Calu3 (cell line): Measurements from ENCODE around the gene TAGAP. TPM values are rescaled to one million over a fixed set of nuclear protein-coding genes. Genes with fewer than 3 reads are reported as not detected.

Source experiments
- BruUV-seq: library from RNA; stranded (reverse); fragments of 400-500 nt; replicated peaks from 2 replicates; lab custom pipeline; 2021; lab: Mats Ljungman, UMichigan
- CTCF ChIA-PET: fragments of 300-600 bp; sonication (Branson Sonifier 250); formaldehyde crosslinking; loops from one replicate; lab custom pipeline; 2022; ENCODE audit warnings: antibody characterized with exemption; lab: Charles Lee
- DNase-seq: peaks from one replicate; pipeline ENCODE4 v3.0.0; 2022
- H3K27ac Mint-ChIP-seq: one replicate; pipeline ENCODE4 v1.8.0; 2022; ENCODE audit warnings: mixed read lengths; ENCODE audit not compliant: unreplicated experiment
- H3K27me3 Mint-ChIP-seq: one replicate; pipeline ENCODE4 v1.8.0; 2022; ENCODE audit warnings: mixed read lengths; ENCODE audit not compliant: unreplicated experiment
- H3K36me3 Mint-ChIP-seq: one replicate; pipeline ENCODE4 v1.8.0; 2022; ENCODE audit warnings: mild to moderate bottlenecking, moderate library complexity, mixed read lengths; ENCODE audit not compliant: insufficient read depth, unreplicated experiment
- H3K4me1 Mint-ChIP-seq: one replicate; pipeline ENCODE4 v1.8.0; 2022; ENCODE audit warnings: mild to moderate bottlenecking, low read depth, mixed read lengths; ENCODE audit not compliant: unreplicated experiment
- H3K4me3 Mint-ChIP-seq: one replicate; pipeline ENCODE4 v1.8.0; 2022; ENCODE audit warnings: mild to moderate bottlenecking, low read depth, moderate library complexity, mixed read lengths; ENCODE audit not compliant: unreplicated experiment
- H3K9me3 Mint-ChIP-seq: one replicate; pipeline ENCODE4 v1.8.0; 2022; ENCODE audit warnings: low read depth, mixed read lengths; ENCODE audit not compliant: unreplicated experiment
- intact Hi-C: fragments of 100-400 bp; cut with micrococcal nuclease; formaldehyde crosslinking; loops from one replicate; pipeline ENCODE4 v1.10.0; 2022; ENCODE audit not compliant: unreplicated experiment
- total RNA-seq: library from RNA; stranded (reverse); gene quantifications from 2 replicates; pipeline ENCODE4 v1.2.3, GENCODE V29; 2022
- TF ChIP-seq, protein P1 (sequence below): fragments of 200-600 bp; IDR thresholded peaks from one replicate; pipeline ENCODE4 v1.8.0; 2022; ENCODE audit warnings: antibody characterized with exemption; ENCODE audit not compliant: unreplicated experiment

The TAGAP gene
- total RNA-seq, 1 experiment from 2014 or later = 0.17 TPM

DNA sequence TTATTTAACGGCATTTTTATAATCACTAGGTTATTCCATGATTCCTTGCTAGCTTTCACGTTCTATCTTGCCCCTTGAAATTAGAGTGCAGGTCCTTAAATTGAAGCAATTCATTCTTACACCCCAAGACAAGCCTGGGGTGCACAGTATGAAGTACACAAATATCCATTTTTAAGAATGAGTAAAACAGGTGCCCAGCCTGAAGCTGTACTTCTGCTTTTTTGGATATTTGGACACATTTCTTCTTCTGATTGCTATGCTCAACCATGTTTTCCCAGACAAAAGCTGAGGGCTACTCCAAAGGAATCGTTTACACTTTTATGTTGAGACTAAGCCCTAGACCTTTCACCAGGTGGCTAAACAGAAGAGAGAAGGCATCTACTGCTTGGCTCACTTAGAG lies 7.9 kb upstream of the TAGAP start:
- Mint-ChIP-seq H3K4me1 (no peaks in the 10 kb centered on the region), H3K27ac (no peak overlapping the region), H3K9me3 (no peaks in the 10 kb centered on the region), H3K27me3 (peaks cover 74% of the 10 kb centered on the region), H3K4me3 (no peak overlapping the region), H3K36me3 (no peaks in the 10 kb centered on the region)
- TF ChIP-seq, protein P1, sequence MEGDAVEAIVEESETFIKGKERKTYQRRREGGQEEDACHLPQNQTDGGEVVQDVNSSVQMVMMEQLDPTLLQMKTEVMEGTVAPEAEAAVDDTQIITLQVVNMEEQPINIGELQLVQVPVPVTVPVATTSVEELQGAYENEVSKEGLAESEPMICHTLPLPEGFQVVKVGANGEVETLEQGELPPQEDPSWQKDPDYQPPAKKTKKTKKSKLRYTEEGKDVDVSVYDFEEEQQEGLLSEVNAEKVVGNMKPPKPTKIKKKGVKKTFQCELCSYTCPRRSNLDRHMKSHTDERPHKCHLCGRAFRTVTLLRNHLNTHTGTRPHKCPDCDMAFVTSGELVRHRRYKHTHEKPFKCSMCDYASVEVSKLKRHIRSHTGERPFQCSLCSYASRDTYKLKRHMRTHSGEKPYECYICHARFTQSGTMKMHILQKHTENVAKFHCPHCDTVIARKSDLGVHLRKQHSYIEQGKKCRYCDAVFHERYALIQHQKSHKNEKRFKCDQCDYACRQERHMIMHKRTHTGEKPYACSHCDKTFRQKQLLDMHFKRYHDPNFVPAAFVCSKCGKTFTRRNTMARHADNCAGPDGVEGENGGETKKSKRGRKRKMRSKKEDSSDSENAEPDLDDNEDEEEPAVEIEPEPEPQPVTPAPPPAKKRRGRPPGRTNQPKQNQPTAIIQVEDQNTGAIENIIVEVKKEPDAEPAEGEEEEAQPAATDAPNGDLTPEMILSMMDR = no peak
- BruUV-seq = no TSS peak
- no peak for DNase-seq
- intact Hi-C loops = no loop called here
- CTCF ChIA-PET = no interaction called here

DNA sequence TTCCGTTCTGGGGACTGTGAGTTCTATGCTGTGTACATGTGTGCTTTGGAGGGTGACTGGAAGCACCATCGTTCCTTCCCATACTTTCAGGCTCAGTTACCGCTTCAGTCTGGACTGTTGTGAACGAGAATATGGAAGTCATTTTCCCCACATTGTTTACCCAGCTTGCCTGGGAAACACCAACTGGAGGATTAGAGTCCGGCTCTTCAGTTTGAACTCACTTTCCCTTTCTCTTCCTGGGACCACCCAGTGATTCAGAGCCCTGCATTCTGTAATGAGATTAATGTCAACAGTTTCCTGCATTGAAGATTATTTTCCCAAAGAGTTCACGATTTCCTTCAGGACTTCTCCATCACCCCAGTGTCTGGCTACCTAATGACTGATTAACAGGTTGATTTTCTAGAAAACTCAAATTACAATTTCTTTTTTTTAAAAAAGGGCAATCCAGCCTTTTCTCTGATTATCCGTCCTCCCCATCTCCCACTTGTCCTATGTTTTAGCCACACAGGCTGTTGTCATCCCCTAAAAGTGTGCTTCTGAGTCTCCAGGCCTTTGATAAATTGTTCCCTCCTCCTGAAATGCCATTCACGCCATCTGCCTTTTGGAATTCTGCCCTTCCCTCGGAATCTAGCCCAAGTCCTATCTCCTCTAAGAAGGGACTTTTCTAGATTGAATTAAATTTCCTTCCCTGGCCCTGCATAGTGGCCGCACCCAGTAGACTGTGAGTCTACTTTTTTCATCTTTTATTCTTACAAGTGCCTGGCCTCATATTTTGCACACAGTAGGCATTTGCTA lies 3.3 kb upstream of the TAGAP start:
- TF ChIP-seq, protein P1 = no peak
- CTCF ChIA-PET = no interaction called here
- no peak for DNase-seq
- H3K27ac Mint-ChIP-seq = no peak overlapping the region
- no TSS peak for BruUV-seq
- intact Hi-C loops = no loop called here
- H3K4me1 Mint-ChIP-seq = peaks cover 10% of the 10 kb centered on the region
- H3K27me3 Mint-ChIP-seq = peaks cover 36% of the 10 kb centered on the region
- H3K36me3 Mint-ChIP-seq = no peaks in the 10 kb centered on the region
- no peaks in the 10 kb centered on the region for H3K9me3 Mint-ChIP-seq
- no peak overlapping the region for H3K4me3 Mint-ChIP-seq

DNA sequence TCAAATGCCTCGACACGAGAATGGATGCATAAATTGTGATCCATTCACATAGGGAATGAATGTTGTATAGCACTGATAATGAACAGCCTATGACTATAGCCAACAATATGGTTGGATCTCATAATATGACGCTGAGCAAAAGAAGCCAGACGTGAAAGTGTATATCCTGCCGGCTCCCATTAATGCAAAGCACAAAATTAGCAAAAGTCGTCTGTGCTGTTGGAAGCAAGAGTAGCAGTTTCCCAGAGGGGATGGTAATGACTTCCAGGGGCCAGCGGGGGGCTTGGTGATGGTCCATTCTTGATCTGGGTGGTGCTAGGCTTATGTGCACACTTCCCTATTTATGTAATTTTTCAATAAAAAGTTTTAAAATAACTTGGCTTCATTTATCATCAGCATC lies 1.0 kb upstream of the TAGAP start:
- intact Hi-C loops = no loop called here
- H3K4me3 Mint-ChIP-seq = no peak overlapping the region
- peaks cover 4% of the 10 kb centered on the region for H3K36me3 Mint-ChIP-seq
- H3K9me3 Mint-ChIP-seq = no peaks in the 10 kb centered on the region
- H3K27me3 Mint-ChIP-seq = peaks cover 23% of the 10 kb centered on the region
- CTCF ChIA-PET = no interaction called here
- TF ChIP-seq, protein P1 = no peak
- BruUV-seq = no TSS peak
- H3K27ac Mint-ChIP-seq = no peak overlapping the region
- DNase-seq = no peak
- peaks cover 23% of the 10 kb centered on the region for H3K4me1 Mint-ChIP-seq

DNA sequence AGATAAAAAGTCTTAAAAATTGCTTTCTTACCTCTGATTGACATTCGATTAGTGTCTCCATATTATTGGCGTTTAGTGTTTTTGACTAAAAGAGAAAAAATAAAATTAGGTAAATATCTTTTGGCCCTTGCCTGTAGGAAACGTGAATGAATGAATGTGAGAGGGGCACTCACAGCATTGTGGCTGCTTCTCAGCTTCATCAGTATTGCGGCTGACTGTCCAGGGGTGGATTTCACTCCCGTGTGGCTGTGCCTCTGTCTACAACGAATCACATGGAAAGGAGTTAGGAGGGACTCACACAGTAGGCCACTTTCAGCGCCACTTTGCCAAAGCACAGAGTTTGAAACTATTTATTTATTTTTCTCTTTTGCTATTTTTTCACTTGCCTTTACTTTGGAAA lies 844 bp downstream of the TAGAP start:
- peaks cover 4% of the 10 kb centered on the region for H3K36me3 Mint-ChIP-seq
- H3K4me1 Mint-ChIP-seq = peaks cover 25% of the 10 kb centered on the region
- no peak for DNase-seq
- TF ChIP-seq, protein P1 = no peak
- no TSS peak for BruUV-seq
- no peak overlapping the region for H3K27ac Mint-ChIP-seq
- intact Hi-C loops = no loop called here
- H3K27me3 Mint-ChIP-seq = peaks cover 21% of the 10 kb centered on the region
- CTCF ChIA-PET = interaction anchor here (0.8 to 1.4 kb wide), 3 partner anchors 60 to 91 kb away, joined by 5 to 8 read pairs (median 6); no protein-coding TSS in a partner anchor
- H3K9me3 Mint-ChIP-seq = no peaks in the 10 kb centered on the region
- H3K4me3 Mint-ChIP-seq = no peak overlapping the region
